HG03342 (cell line): ENCODE data around the gene GOLM1.

ENCODE experiments used
- ATAC-seq: cut with Tn5 transposase; IDR thresholded peaks from one replicate; pipeline ENCODE4 v1.9.1; 2021; ENCODE audit warnings: mild to moderate bottlenecking, moderate library complexity; ENCODE audit not compliant: unreplicated experiment

Gene GOLM1

GRCh38 chr9:86046930-86047341 lies 52.4 kb downstream of the GOLM1 start:
- no peak for ATAC-seq

- ATAC-seq = no peak
Observed at GRCh38 chr9:86046071-86046636, 53.2 kb downstream of the GOLM1 start.

GRCh38 chr9:86045654-86046053 lies 53.7 kb downstream of the GOLM1 start:
- ATAC-seq = no peak

GRCh38 chr9:86043999-86044398 lies 55.4 kb downstream of the GOLM1 start:
- no peak for ATAC-seq

GRCh38 chr9:86043586-86043985 lies 55.8 kb downstream of the GOLM1 start:
- ATAC-seq = no peak

- ATAC-seq = no peak
Observed at GRCh38 chr9:86042199-86042978, 57.0 kb downstream of the GOLM1 start.

GRCh38 chr9:86041311-86041741 lies 58.0 kb downstream of the GOLM1 start:
- no peak for ATAC-seq

- no peak for ATAC-seq
Observed at GRCh38 chr9:86040861-86041155, 58.5 kb downstream of the GOLM1 start.

GRCh38 chr9:86039991-86040860 lies 59.1 kb downstream of the GOLM1 start:
- no peak for ATAC-seq

- no peak for ATAC-seq
Observed at GRCh38 chr9:86036555-86036954, 62.8 kb downstream of the GOLM1 start.

- ATAC-seq = no peak
Observed at GRCh38 chr9:86035827-86036440, 63.4 kb downstream of the GOLM1 start.

GRCh38 chr9:86034863-86035734 lies 64.3 kb downstream of the GOLM1 start:
- no peak for ATAC-seq

GRCh38 chr9:86027767-86028166 lies 71.6 kb downstream of the GOLM1 start:
- no peak for ATAC-seq

GRCh38 chr9:86022687-86023266 lies 76.6 kb downstream of the GOLM1 start:
- ATAC-seq = no peak

- ATAC-seq = no peak
Observed at GRCh38 chr9:86021166-86021565, 78.2 kb downstream of the GOLM1 start.

GRCh38 chr9:86020731-86021130 lies 78.6 kb downstream of the GOLM1 start:
- ATAC-seq = no peak

GRCh38 chr9:86009133-86009532 lies 90.2 kb downstream of the GOLM1 start:
- no peak for ATAC-seq

- ATAC-seq = no peak
Observed at GRCh38 chr9:86005253-86005775, 94.0 kb downstream of the GOLM1 start.

- no peak for ATAC-seq
Observed at GRCh38 chr9:85995599-85995998, 103.8 kb downstream of the GOLM1 start.

GRCh38 chr9:85995097-85995496 lies 104.3 kb downstream of the GOLM1 start:
- ATAC-seq = no peak
